ENCODE measurements around the gene SMS. TPM values are rescaled to one million over a fixed set of nuclear protein-coding genes. Genes with fewer than 3 reads are reported as not detected.

Gene SMS
- total RNA-seq, 1 donor from 2014 or later = 41.8 TPM

GRCh38 chrX:22037225-22037624 is 96.7 kb downstream of the SMS start:
- DNase-seq (ENCODE audit: low spot score) = no peak

DNA sequence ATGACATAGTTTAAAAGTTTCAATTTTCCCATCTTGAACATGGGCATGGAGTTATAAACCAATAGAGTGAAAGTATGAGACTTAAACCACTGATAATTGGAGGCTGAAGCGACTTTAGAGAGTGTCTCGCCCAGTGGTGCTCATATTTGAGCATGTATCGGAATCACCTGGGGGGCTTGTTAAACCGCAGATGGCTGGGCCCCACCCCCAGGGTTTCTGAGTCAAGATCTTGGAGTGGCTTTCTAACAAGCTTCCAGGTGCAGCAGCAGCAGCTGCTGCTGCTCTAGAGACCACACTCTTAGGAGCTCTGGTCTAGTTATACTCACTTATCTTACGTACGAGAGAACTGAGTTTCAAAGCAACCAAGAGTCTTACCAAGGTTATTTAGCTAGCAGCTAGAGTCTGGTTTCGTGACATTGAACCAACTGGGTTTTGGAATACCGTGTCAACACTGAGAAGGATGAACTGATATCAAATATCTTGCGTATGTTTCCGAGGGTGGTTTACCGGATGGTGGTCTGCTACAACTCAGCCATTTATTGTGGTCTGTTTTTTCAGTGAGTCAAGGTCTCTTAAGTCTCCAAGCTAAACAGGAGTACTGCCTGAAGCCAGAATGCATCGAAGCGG is 97.5 kb downstream of the SMS start:
- DNase-seq (ENCODE audit: low spot score) = no peak

DNA sequence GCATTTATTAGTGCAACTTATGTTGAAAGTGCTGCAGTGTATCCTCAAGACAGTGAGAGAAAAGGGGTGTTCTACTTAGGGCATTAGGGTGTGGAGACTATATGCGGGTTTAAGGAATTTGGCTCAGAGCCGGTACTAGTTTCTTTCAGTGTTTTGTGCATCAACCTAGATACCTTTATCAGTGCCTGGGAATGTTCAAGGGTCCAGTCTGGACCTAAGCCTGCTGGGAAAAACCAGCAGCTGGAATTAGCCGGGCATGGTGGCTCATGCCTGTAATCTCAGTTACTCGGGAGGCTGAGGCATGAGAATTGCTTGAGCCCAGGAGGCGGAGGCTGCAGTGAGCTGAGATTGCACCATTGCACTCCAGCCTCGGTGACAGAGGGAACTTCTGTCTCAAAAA is 99.0 kb downstream of the SMS start:
- no peak for DNase-seq (ENCODE audit: low spot score)

GRCh38 chrX:22040184-22040583 is 99.7 kb downstream of the SMS start:
- DNase-seq (ENCODE audit: low spot score) = no peak

DNA sequence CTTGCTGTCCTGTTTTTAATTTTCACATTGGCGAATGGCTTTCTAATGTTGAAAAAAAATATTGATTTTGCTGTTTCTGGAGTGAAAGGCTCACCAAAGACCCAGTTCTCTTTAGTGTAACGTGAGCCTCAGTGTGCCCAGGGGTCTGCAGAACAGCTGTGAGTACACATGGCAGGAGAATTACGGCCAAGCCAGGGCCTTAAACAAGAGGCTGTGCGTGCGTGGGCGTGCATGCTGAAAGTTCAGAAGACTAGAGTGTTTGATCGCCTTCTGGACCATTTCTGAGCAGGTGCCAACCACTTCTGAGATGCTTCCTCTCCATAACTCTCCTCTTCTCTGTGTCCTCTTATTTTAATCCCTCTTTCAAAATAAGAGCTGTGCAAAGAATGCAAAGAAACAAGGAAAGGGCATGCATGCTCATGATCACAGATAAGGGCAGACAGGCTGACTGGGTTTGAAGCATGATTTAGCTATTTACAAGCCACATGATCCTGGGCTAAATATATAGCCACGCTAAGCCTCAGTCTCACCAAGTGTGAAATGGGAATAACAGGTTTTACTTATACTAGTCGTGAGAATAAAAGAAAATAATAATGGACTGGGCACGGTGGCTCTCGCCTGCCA is 101.5 kb downstream of the SMS start:
- DNase-seq (ENCODE audit: low spot score) = no peak

DNA sequence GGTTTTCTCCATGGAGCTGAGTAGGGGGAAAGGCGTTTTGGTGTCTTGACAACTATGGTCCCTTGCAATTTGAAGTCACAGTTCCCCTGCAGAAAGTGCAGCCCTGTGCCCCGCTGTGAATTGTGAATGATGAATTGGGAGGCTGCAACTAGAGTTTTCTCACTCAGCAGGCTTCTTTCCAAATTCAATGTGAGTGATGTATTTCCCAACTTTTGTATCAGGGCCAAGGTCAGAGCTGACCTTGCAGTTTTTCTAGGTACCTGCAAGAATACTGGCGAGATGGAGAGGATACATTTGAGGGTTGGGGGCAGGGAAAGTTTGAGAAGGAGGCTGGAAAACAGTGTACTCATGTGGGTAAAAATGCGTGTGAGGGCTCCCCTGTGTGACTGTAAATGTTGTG is 103.4 kb downstream of the SMS start:
- no peak for DNase-seq (ENCODE audit: low spot score)

Other genes with a start within 250 kb of the SMS start
- not detected for gene SMPX, start 182.6 kb upstream of the SMS start, total RNA-seq
- gene MBTPS2, start 101.1 kb upstream of the SMS start, total RNA-seq = 14.8 TPM
- gene YY2, start 84.7 kb upstream of the SMS start, total RNA-seq = 2.2 TPM
- gene PHEX, start 91.6 kb downstream of the SMS start, total RNA-seq = 0.45 TPM

All from mesenteric fat pad (tissue), 1 donor.